Measurements from ENCODE around the gene ASCC2. TPM values are rescaled to one million over a fixed set of nuclear protein-coding genes. Genes with fewer than 3 reads are reported as not detected.

The ASCC2 gene
- total and polyA plus RNA-seq, 2 of the 4 experiments (the other 2 are of a cell fraction) = 40.0 to 62.2 TPM

GRCh38 chr22:29765905-29766631, 72.0 kb downstream of the ASCC2 start:
- no peak overlapping the region for H2BK20ac ChIP-seq (ENCODE audit: low read depth, low read length)
- peaks cover 22 to 72% of the 10 kb centered on the region in 2 experiments for H3K79me1 ChIP-seq (ENCODE audit: low read depth in 1 of 2, low read length in 2 of 2)
- ChIA-PET CTCF (no interaction called here), POLR2A (ENCODE audit: unreplicated experiment) (no interaction called here)
- H4K8ac ChIP-seq (ENCODE audit: low read depth in 2 of 2, low read length in 2 of 2) = peak overlapping the region; percentile 89 to 95
- BruUV-seq (replicated peaks) = no TSS peak
- dilution Hi-C loops (cut with HindIII; ENCODE audit: low sequenced_read_pairs, unreplicated experiment) = no loop called here
- peak overlapping the region; percentile 85 for H3K4me2 ChIP-seq (ENCODE audit: low read depth, low read length)
- no peak overlapping the region; the same call in 2 of the 3 replicates for H2BK15ac ChIP-seq (ENCODE audit: low read depth, low read length)
- peak; percentile 2; the same call in 1 of the 2 replicates for ATAC-seq (ENCODE audit: low read depth)
- DNase-seq = no peak
- peak overlapping the region; percentile 87 for H4K91ac ChIP-seq (ENCODE audit: insufficient read depth, low read depth, low read length)
- in situ Hi-C loops (cut with MboI; ENCODE audit: low sequenced_read_pairs) = no loop called here
- peak overlapping the region; percentile 73 for H3K56ac ChIP-seq (ENCODE audit: extremely low read depth, insufficient read depth, low read length)
- peak overlapping the region; percentile 89 for H3K4ac ChIP-seq (ENCODE audit: low read depth, low read length)
- peak overlapping the region; percentile 87 for H3K23ac ChIP-seq (ENCODE audit: low read depth, low read length)
- H2AFZ ChIP-seq (replicated peaks; ENCODE audit: low read length, poor library complexity) = peak overlapping the region; percentile 99
- H2AK5ac ChIP-seq (ENCODE audit: low read depth, low read length) = peak overlapping the region; percentile 66
- intact Hi-C loops (cut with micrococcal nuclease) = no loop called here
- H3K9me1 ChIP-seq (ENCODE audit: insufficient read depth, low read length) = peaks cover 9% of the 10 kb centered on the region
- H3K27ac ChIP-seq (ENCODE audit: insufficient read depth, low read length) = peak overlapping the region; percentile 69
- H4K20me1 ChIP-seq (ENCODE audit: insufficient read depth, low read length) = peaks cover 5% of the 10 kb centered on the region
- H3K14ac ChIP-seq (replicated peaks; ENCODE audit: low read depth, low read length) = peak overlapping the region; percentile 93
- H2BK5ac ChIP-seq (ENCODE audit: low read depth, low read length, poor library complexity, severe bottlenecking) = peak overlapping the region; percentile 64
- peak overlapping the region; percentile 80 for H3K4me3 ChIP-seq (ENCODE audit: insufficient read depth, low read depth, low read length)
- peaks cover 12% of the 10 kb centered on the region for H3K36me3 ChIP-seq (ENCODE audit: control insufficient read depth, insufficient read depth, low read length)
- no peaks in the 10 kb centered on the region for H3K9me3 ChIP-seq (ENCODE audit: control insufficient read depth, insufficient read depth, low read length)
- H3K18ac ChIP-seq (ENCODE audit: low read depth, low read length) = no peak overlapping the region
- peak overlapping the region; percentile 81 for H3K9ac ChIP-seq (ENCODE audit: low read depth, low read length)
- H4K5ac ChIP-seq (ENCODE audit: low read depth, low read length) = peak overlapping the region; percentile 68
- H2BK120ac ChIP-seq (ENCODE audit: low read depth, low read length) = no peak overlapping the region
- H3K27me3 ChIP-seq (ENCODE audit: control insufficient read depth, insufficient read depth, low read length) = no peaks in the 10 kb centered on the region
- WGBS, 2 experiments (ENCODE audit: extremely low coverage in 2 of 2, insufficient read length in 1 of 2) = 76% methylated on average over 4 of the region's 15 CpGs; no CpG with 5 or more reads in 1 of the 2 experiments
- peak overlapping the region; percentile 93 for H2AK9ac ChIP-seq (replicated peaks; ENCODE audit: low read depth, low read length, poor library complexity)
- H3K4me1 ChIP-seq (ENCODE audit: control insufficient read depth, insufficient read depth, low read length) = peaks cover 4% of the 10 kb centered on the region; the same call in 1 of the 2 replicates
- TF ChIP-seq CEBPB (IDR thresholded peaks at IDR 0.05; ENCODE audit: low read depth, low read length) = no peak
- no peak for TF ChIP-seq BHLHE40 (IDR thresholded peaks at IDR 0.05; ENCODE audit: low read depth, low read length)
- TF ChIP-seq SMC3 (IDR thresholded peaks at IDR 0.05; ENCODE audit: low read depth, low read length) = no peak
- TF ChIP-seq NFE2L2 (IDR thresholded peaks at IDR 0.05; ENCODE audit: low read depth, low read length) = no peak
- no peak for TF ChIP-seq POLR2A (IDR thresholded peaks at IDR 0.05; ENCODE audit: low read depth, low read length)
- no peak for TF ChIP-seq MAFK (IDR thresholded peaks at IDR 0.05; ENCODE audit: low read depth, low read length)
- TF ChIP-seq USF2 (IDR thresholded peaks at IDR 0.05; ENCODE audit: low read depth, low read length) = no peak
- TF ChIP-seq RAD21 (IDR thresholded peaks at IDR 0.05; ENCODE audit: low read length) = no peak
- TF ChIP-seq RFX5 (IDR thresholded peaks at IDR 0.05; ENCODE audit: low read depth, low read length) = no peak
- TF ChIP-seq CTCF (conservative IDR thresholded peaks at IDR 0.05; ENCODE audit: low read depth, low read length) = no peak
- TF ChIP-seq CHD1 (IDR thresholded peaks at IDR 0.05; ENCODE audit: low read depth, low read length) = no peak
- TF ChIP-seq MXI1 (IDR thresholded peaks at IDR 0.05; ENCODE audit: borderline replicate concordance, low read depth, low read length) = no peak
- TF ChIP-seq ELK1 (IDR thresholded peaks at IDR 0.05; ENCODE audit: borderline replicate concordance, low read depth, low read length) = no peak
- TF ChIP-seq FOS (IDR thresholded peaks at IDR 0.05; ENCODE audit: low read depth, low read length) = no peak
- TF ChIP-seq RCOR1 (IDR thresholded peaks at IDR 0.05; ENCODE audit: insufficient replicate concordance, low read length) = no peak

Measured in IMR-90 (cell line).